Spleen (tissue), 7 donors: Measurements from ENCODE around the gene IL3.

Source experiments
- POLR2A ChIP-seq, 3 donors: fragments of 450-650 bp; IDR thresholded peaks; one replicate each; pipeline ENCODE4 v1.5.1; 2017; ENCODE audit warnings: antibody characterized with exemption in 3 of 3, mild to moderate bottlenecking in 1 of 3
- POLR2AphosphoS5 ChIP-seq, 3 donors: sonication (generic); formaldehyde crosslinking; IDR thresholded peaks; one replicate each; pipeline ENCODE4 v1.5.1; 2017; ENCODE audit warnings: antibody characterized with exemption in 3 of 3
- TF ChIP-seq, protein P1 (sequence below), 11 experiments: fragments of 200-600 bp in 7 of 11; fragments of 450-650 bp in 4 of 11; sonication (generic) in 4 of 11; IDR thresholded peaks in 8 of 11; conservative IDR thresholded peaks in 3 of 11; 1 replicate in 7 of 11; 2 replicates in 4 of 11; pipeline versions ENCODE4 v1.4.0 to v1.8.0; 2016 to 2021; ENCODE audit warnings: antibody characterized with exemption in 11 of 11, inconsistent platforms in 4 of 11, mild to moderate bottlenecking in 1 of 11
- donor health status: DM: no; HTN: no; CAD: no; lungs with moderate emphysema.
- donor health status: DM: no; HTN: no; CAD: no.
- donor health status: DM: no; HTN: no; CAD: no.

DNA sequence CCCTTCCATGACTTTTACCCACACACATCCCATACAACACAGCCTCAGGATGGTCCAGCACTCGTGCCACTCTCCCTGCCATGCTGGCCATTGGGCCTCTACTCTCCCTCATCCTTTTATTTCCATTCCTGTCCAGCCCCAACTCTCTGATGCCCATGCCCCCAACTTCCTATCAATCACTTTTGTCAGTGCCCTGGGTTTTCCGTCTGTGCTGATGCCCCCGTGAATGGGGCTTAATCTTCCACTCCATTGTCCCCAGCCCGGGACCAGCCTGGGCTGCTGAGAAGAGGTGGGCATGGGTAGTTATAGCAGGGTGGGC is 36.4 kb upstream of the IL3 start:
- TF ChIP-seq, protein P1, sequence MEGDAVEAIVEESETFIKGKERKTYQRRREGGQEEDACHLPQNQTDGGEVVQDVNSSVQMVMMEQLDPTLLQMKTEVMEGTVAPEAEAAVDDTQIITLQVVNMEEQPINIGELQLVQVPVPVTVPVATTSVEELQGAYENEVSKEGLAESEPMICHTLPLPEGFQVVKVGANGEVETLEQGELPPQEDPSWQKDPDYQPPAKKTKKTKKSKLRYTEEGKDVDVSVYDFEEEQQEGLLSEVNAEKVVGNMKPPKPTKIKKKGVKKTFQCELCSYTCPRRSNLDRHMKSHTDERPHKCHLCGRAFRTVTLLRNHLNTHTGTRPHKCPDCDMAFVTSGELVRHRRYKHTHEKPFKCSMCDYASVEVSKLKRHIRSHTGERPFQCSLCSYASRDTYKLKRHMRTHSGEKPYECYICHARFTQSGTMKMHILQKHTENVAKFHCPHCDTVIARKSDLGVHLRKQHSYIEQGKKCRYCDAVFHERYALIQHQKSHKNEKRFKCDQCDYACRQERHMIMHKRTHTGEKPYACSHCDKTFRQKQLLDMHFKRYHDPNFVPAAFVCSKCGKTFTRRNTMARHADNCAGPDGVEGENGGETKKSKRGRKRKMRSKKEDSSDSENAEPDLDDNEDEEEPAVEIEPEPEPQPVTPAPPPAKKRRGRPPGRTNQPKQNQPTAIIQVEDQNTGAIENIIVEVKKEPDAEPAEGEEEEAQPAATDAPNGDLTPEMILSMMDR (IDR thresholded peaks at IDR 0.05 in 8 of 11, conservative IDR thresholded peaks at IDR 0.05 in 3 of 11), result no peak
- TF ChIP-seq POLR2A (IDR thresholded peaks at IDR 0.05), result no peak
- TF ChIP-seq POLR2AphosphoS5 (IDR thresholded peaks at IDR 0.05), result no peak
